Psoas muscle (tissue), 8 donors: ENCODE results near the gene BTN1A1. TPM values are rescaled to one million over a fixed set of nuclear protein-coding genes. Genes with fewer than 3 reads are reported as not detected.
A peak's percentile ranks its signal among the peaks of the same experiment; 100 is the strongest.

ENCODE experiments used
- ATAC-seq, 4 donors: fragments of 200-7000 bp; cut with Tn5 transposase; one replicate each; pipeline ENCODE4 v1.9.1; 2020; ENCODE audit warnings: moderate library complexity in 3 of 4, mild to moderate bottlenecking in 2 of 4
- DNase-seq, 2 donors: peaks; one replicate each; pipeline ENCODE4 v3.0.0-alpha.2; 2020
- H3K27ac ChIP-seq: fragments of 200-600 bp; one replicate; pipeline ENCODE4 v1.8.0; 2022
- H3K27me3 ChIP-seq, 3 donors: fragments of 200-600 bp in 1 of 3; one replicate each; pipeline versions ENCODE4 v1.6.1 to v1.8.0; 2013 to 2022; ENCODE audit warnings: low read length in 2 of 3, mild to moderate bottlenecking in 2 of 3, moderate library complexity in 1 of 3; ENCODE audit not compliant: insufficient read depth in 3 of 3
- H3K36me3 ChIP-seq, 2 donors: fragments of 200-600 bp in 1 of 2; one replicate each; pipeline versions ENCODE4 v1.6.1 to v1.8.0; 2013 to 2022; ENCODE audit warnings: low read depth in 1 of 2, mild to moderate bottlenecking in 1 of 2, moderate library complexity in 1 of 2; ENCODE audit not compliant: insufficient read depth in 1 of 2
- H3K4me1 ChIP-seq: fragments of 200-600 bp; one replicate; pipeline ENCODE4 v1.8.0; 2022
- H3K4me3 ChIP-seq: fragments of 200-600 bp; one replicate; pipeline ENCODE4 v1.8.0; 2022; ENCODE audit warnings: mild to moderate bottlenecking
- H3K9me3 ChIP-seq: fragments of 200-600 bp; one replicate; pipeline ENCODE4 v1.8.0; 2022
- WGBS, 3 donors: extraction: QIAGEN DNeasy Blood & Tissue Kit; methylation state at CpG; one replicate each; pipeline versions ENCODE4 v1.1.6 to v1.1.7; 2013; 5-methylcytosine and 5-hydroxymethylcytosine counted together
- intact Hi-C, 2 donors: fragments of 100-400 bp; cut with DNase I; formaldehyde crosslinking; loops; one replicate each; pipeline versions ENCODE4 v1.11.0 to v1.14.2; 2022
- polyA plus RNA-seq, 3 donors: library from polyadenylated mRNA; stranded (reverse); fragments of 200-250 nt; gene quantifications; one replicate each; pipeline ENCODE4 v1.2.3, GENCODE V29; 2013
- total RNA-seq, 4 donors: library from RNA; stranded (reverse); fragmentation: NEBNext Ultra II Directional in 2 of 4; extraction: Animal tissue kit (Norgen Biotek cat#: 25700) in 2 of 4; gene quantifications; one replicate each; pipeline versions ENCODE4 v1.2.1 to v1.2.4, GENCODE V29; 2021 to 2023
- TF ChIP-seq, protein P1 (sequence below): fragments of 200-600 bp; IDR thresholded peaks from one replicate; pipeline ENCODE4 v1.8.0; 2022; ENCODE audit warnings: antibody characterized with exemption
- donor health status: healthy with polysubstance abuse.
- donor health status: DM: no; HTN: no; CAD: no; lungs with moderate emphysema.
- donor health status: Bipolar disorder and iron deficiency.
- donor health status: healthy.
- donor health status: DM: yes; HTN: yes; CAD: no.
- donor health status: DM: no; HTN: no; CAD: no.
- donor health status: DM: no; HTN: no; CAD: no.
- donor health status: DM: yes; HTN: yes; CAD: no.

BTN1A1 gene
- total and polyA plus RNA-seq, 7 donors, result not detected

DNA sequence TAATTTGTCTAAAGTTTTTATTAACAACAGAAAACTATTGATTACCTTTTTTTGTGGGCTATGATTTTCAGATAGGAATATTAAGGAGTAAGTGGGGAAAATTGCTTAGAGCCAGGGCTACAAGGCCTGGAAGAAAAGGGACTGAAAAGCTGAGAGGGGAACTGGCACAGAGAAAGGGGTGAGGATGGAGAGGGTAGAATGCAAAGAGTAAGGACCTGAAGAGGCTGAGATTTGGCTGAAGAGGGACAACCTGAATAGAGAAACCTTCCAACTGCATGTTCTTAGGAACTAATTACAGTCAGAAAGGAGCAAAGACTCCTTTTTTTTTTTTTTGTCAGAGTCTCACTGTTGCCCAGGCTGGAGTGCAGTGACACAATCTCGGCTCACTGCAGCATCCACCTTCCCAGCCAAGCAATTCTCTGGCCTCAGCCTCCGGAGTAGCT, 25.6 kb upstream of the BTN1A1 start:
- Histone ChIP-seq H3K36me3 (peaks cover 0 to 6% of the 10 kb centered on the region in 2 donors), H3K27me3 (no peaks in the 10 kb centered on the region), H3K4me1 (no peaks in the 10 kb centered on the region), H3K27ac (peak overlapping the region; percentile 75), H3K9me3 (peaks cover 13% of the 10 kb centered on the region), H3K4me3 (peak overlapping the region; percentile 68)
- 18 to 46% (median 27%) methylated on average over 2 of the region's 2 CpGs for WGBS, 3 donors
- DNase-seq, result no peak
- TF ChIP-seq, protein P1, sequence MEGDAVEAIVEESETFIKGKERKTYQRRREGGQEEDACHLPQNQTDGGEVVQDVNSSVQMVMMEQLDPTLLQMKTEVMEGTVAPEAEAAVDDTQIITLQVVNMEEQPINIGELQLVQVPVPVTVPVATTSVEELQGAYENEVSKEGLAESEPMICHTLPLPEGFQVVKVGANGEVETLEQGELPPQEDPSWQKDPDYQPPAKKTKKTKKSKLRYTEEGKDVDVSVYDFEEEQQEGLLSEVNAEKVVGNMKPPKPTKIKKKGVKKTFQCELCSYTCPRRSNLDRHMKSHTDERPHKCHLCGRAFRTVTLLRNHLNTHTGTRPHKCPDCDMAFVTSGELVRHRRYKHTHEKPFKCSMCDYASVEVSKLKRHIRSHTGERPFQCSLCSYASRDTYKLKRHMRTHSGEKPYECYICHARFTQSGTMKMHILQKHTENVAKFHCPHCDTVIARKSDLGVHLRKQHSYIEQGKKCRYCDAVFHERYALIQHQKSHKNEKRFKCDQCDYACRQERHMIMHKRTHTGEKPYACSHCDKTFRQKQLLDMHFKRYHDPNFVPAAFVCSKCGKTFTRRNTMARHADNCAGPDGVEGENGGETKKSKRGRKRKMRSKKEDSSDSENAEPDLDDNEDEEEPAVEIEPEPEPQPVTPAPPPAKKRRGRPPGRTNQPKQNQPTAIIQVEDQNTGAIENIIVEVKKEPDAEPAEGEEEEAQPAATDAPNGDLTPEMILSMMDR, result no peak
- peak in 2 of 4 donors; percentile 13 to 50 for ATAC-seq
- intact Hi-C loops, result no loop called here

DNA sequence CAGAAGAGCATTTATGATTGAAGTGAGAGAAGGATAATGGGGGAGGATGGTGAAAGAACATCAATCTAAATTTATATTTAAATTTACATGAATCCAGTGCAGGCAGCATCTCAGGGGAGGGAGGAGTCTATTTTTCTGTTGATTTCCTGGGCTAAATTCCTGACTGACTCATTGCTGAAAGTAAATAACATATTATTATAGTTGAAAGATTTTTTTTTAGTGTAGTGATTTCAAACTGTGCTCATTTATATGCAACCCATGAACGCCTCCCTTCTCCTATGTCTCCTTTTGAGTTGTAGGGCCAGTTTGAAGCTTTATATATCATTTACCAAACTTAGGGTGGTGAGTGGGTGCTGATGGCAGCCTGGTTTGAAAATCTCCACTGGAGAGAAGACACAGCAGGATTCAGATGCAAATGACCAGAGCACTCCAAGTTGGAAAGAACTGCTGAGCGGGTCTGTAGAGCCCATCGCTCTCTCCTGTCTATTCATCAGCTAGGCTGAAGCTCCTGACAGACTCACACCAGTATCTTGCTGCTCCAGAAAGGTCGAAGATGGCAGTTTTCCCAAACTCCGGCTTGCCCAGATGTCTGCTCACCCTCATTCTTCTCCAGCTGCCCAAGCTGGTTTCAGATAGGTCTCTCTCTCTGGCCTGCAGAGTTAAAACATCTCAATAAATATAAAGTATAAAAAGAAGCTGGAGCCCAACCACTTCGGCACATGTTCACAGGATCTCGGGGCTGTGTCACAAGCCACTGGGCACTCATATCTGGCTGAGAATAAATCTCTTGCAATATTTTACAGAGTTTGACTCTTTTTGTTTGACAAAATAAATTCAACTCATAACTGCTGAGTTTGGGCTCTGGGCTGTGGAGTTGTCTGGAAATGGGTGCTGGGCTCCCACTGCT, 24.0 kb upstream of the BTN1A1 start:
- no peak overlapping the region for H3K4me3 ChIP-seq
- H3K4me1 ChIP-seq, result no peaks in the 10 kb centered on the region
- no peak for ATAC-seq
- no peak overlapping the region for H3K27ac ChIP-seq
- WGBS, 3 donors, result 85 to 88% (median 85%) methylated on average over 7 of the region's 7 CpGs
- intact Hi-C loops, result loop anchor here in 1 of 2 donors (2.0 kb wide), 1 partner anchor 37 kb away; no protein-coding TSS in a partner anchor
- no peak for DNase-seq
- peaks cover 13% of the 10 kb centered on the region for H3K9me3 ChIP-seq
- TF ChIP-seq, protein P1, result no peak
- no peaks in the 10 kb centered on the region for H3K27me3 ChIP-seq
- no peaks in the 10 kb centered on the region for H3K36me3 ChIP-seq

- intact Hi-C loops, result loop anchor here in 1 of 2 donors (2.0 kb wide), 1 partner anchor 36 kb away; no protein-coding TSS in a partner anchor
- Histone ChIP-seq H3K4me3 (no peak overlapping the region), H3K27me3 (no peaks in the 10 kb centered on the region), H3K4me1 (no peaks in the 10 kb centered on the region), H3K36me3 (no peaks in the 10 kb centered on the region), H3K9me3 (peaks cover 10% of the 10 kb centered on the region), H3K27ac (no peak overlapping the region)
- no peak for ATAC-seq
- DNase-seq, result no peak
- TF ChIP-seq, protein P1, result no peak
- WGBS, 3 donors, result 90 to 97% (median 93%) methylated on average over 4 of the region's 4 CpGs
Observed at GRCh38 chr6:26476896-26477295, 23.2 kb upstream of the BTN1A1 start.

GRCh38 chr6:26477426-26477825, 22.7 kb upstream of the BTN1A1 start:
- Histone ChIP-seq H3K4me1 (no peaks in the 10 kb centered on the region), H3K9me3 (peaks cover 5% of the 10 kb centered on the region), H3K27ac (no peak overlapping the region), H3K4me3 (no peak overlapping the region), H3K36me3 (no peaks in the 10 kb centered on the region), H3K27me3 (no peaks in the 10 kb centered on the region)
- DNase-seq (no peak), ATAC-seq (no peak)
- TF ChIP-seq, protein P1, result no peak
- 31 to 64% (median 32%) methylated on average over 1 of the region's 1 CpG for WGBS, 3 donors
- intact Hi-C loops, result loop anchor here in 1 of 2 donors (2.0 kb wide), 1 partner anchor 35 kb away; no protein-coding TSS in a partner anchor
